G401 (cell line): Measurements from ENCODE around the gene AMPH. TPM values are rescaled to one million over a fixed set of nuclear protein-coding genes. Genes with fewer than 3 reads are reported as not detected.
"Not testable (repeated sequence)": the region's sequence is repeated elsewhere in the genome, so short reads cannot be mapped to it uniquely, and the experiment has no call there.

Experiments
- DNase-seq: peaks from one replicate; pipeline ENCODE4 v3.0.0-alpha.2; 2015; ENCODE audit warnings: low spot score
- in situ Hi-C: cut with HindIII; loops from 2 replicates; pipeline ENCODE4 v1.10.0; 2016; ENCODE audit warnings: low sequenced_read_pairs, mixed read lengths
- total RNA-seq: library from RNA; depleted of rRNA; stranded (reverse); fragments of >200 nt; shearing (Covaris generic); gene quantifications from 2 replicates; pipeline ENCODE4 v1.2.3, GENCODE V29; 2014

Gene AMPH
- total RNA-seq, 1 experiment from 2014 or later: not detected

DNA sequence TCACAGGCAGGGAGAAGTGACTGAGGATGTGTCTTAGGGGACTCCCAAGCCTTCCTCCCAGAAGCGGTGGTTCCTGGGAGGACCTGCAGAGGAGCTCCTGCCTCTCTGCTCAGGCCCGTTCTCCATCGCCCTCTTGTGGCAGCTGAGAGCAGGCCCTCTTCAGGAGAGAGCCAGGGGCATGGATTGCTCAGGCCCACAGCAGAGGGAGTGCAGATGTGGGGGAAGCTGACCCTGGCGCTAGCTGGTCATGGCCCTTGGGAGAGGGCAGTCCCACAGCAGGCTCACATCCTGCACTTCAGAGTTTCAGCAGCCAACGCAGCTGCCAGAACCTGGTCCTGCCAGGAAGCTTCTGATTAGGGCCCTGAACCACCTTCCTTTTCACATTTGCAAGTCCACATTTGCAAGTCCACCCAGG, 263.0 kb downstream of the AMPH start:
- DNase-seq: peak; percentile 42
- in situ Hi-C loops: no loop called here

DNA sequence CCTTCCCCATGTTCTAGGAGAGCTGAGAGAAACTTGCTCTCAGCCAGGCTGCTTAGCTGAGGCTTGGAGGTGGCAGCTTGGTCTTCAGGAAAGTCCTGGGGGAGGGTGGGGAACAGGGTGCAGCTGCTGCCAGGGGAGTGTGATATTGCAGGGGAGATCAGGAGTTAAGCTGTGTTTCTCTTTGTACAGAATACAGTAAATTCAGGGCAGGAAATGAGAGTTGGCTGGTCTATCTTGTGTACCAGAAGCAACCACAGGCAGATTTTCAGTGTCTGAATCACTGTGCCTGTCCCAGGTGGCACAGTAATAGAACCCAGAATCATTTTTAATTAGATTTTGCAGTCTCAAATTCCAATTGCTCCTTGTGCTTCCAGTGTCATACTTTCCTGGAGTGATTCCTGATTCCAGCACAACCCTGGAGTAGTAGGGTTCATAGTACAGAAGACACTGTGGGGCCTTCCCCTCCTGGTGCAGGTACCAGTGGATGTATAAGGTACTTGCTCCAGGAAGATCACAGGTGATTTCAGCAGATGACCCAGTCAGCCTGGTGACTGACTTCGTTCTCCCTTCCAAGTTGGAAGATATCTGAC, 263.8 kb downstream of the AMPH start:
- no peak for DNase-seq
- in situ Hi-C loops: no loop called here

- DNase-seq, in situ Hi-C loops: not testable (repeated sequence)
Measured at GRCh38 chr7:38363379-38363778, 267.8 kb downstream of the AMPH start.

DNA sequence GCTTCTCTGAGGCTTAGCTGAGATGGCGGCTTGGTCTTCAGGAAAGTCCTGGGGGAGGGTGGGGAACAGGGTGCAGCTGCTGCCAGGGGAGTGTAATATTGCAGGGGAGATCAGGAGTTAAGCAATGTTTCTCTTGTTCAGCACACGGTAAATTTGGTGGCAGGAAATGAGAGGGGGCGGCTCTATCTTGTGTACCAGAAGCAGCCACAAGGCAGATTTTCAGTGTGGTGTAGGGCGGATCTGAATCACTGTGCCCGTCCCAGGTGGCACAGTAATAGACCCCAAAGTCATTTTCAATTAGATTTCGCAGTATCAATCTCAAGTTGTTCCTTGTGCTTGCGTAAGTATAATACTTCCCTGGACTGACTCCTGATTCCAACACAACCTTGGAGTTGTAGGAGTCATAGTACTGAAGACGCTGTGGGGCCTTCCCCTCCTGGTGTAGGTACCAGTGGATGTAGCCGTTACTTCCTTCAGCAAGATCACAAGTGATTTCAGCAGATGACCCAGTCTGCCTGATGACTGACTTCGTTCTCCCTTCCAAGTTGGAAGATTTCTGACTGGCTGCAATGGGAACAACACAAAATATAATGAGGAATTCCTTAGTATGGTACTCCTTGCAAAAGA, 268.4 kb downstream of the AMPH start:
- in situ Hi-C loops, DNase-seq: not testable (repeated sequence)

- in situ Hi-C loops: no loop called here
- DNase-seq: no peak
Measured at GRCh38 chr7:38360776-38361175, 270.4 kb downstream of the AMPH start.

- in situ Hi-C loops, DNase-seq: not testable (repeated sequence)
Measured at GRCh38 chr7:38359071-38359601, 272.0 kb downstream of the AMPH start.

DNA sequence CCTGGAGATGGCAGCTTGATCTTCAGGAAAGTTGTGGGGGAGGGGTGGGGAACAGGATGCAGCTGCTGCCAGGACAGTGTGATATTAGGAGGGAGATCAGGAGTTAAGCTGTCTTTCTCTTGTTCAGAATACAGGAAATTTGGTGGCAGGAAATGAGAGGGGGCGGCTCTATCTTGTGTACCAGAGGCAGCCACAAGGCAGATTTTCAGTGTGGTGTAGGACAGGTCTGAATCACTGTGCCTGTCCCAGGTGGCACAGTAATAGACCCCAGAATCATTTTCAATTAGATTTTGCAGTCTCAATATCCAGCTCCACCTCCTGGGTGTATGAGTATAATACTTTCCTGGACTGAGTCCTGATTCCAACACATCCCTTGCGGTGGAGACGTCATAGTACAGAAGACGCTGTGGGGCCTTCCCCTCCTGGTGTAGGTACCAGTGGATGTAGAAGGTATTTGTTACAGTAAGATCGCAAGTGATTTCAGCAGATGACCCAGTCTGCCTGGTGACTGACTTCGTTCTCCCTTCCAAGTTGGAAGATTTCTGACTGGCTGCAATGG, 272.8 kb downstream of the AMPH start:
- in situ Hi-C loops, DNase-seq: not testable (repeated sequence)

DNA sequence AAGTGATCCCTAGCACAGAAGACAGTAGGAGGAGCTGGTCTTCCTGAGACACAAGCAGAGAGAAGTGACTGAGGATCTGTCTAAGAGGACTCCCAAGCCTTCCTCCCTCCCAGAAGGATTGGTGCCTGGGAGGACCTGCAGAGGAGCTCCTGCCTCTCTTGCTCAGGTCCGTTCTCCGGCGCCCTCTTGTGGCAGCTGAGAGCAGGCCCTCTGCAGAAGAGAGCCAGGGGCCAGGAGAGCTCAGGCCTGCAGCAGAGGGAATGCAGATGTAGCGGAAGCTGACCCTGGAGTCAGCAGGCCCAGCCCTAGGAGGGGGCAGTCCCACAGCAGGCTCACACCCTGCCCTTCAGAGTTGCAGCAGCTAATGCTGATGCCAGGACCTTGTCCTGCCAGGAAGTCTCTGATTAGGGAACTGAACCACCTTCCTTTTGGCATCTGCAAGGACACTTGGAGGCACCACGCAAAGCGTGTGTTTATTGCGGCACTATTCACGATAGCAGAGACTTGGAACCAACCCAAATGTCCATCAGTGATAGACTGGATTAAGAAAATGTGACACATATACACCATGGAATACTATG, 276.8 kb downstream of the AMPH start:
- DNase-seq: peak; percentile 13
- in situ Hi-C loops: not testable (repeated sequence)

GRCh38 chr7:38353431-38353881, 277.7 kb downstream of the AMPH start:
- in situ Hi-C loops, DNase-seq: not testable (repeated sequence)

GRCh38 chr7:38351601-38352000, 279.6 kb downstream of the AMPH start:
- DNase-seq: no peak
- in situ Hi-C loops: no loop called here

GRCh38 chr7:38350777-38351176, 280.4 kb downstream of the AMPH start:
- DNase-seq, in situ Hi-C loops: not testable (repeated sequence)

DNA sequence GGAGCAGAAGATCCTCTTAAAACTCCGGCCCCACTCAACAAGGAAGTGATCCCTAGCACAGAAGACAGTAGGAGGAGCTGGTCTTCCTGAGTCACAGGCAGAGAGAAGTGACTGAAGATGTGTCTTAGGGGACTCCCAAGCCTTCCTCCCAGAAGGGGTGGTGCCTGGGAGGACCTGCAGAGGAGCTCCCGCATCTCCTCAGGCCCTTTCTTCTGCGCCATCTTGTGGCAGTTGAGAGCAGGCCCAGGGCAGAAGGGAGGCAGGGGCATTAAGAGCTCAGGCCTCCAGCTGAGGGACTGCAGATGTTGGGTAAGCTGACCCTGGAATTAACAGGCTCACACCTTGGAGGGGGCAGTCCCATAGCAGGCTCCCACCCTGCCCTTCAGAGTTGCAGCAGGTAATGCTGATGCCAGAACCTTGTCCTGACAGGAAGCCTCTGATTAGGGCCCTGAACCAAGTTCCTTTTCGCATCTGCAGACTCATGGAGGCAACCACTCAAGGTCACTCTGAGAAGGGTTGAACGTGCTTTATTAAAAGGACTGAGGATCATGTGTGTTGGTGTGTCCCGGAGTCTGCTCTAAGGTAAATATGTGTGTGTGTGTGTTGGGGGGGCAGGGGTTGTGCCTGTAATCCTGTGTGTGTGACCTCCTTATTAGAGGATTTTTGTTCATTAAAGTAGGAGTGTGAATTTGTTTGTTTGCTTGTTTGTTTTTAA, 281.1 kb downstream of the AMPH start:
- DNase-seq, in situ Hi-C loops: not testable (repeated sequence)

GRCh38 chr7:38349126-38349795, 281.9 kb downstream of the AMPH start:
- in situ Hi-C loops, DNase-seq: not testable (repeated sequence)

DNA sequence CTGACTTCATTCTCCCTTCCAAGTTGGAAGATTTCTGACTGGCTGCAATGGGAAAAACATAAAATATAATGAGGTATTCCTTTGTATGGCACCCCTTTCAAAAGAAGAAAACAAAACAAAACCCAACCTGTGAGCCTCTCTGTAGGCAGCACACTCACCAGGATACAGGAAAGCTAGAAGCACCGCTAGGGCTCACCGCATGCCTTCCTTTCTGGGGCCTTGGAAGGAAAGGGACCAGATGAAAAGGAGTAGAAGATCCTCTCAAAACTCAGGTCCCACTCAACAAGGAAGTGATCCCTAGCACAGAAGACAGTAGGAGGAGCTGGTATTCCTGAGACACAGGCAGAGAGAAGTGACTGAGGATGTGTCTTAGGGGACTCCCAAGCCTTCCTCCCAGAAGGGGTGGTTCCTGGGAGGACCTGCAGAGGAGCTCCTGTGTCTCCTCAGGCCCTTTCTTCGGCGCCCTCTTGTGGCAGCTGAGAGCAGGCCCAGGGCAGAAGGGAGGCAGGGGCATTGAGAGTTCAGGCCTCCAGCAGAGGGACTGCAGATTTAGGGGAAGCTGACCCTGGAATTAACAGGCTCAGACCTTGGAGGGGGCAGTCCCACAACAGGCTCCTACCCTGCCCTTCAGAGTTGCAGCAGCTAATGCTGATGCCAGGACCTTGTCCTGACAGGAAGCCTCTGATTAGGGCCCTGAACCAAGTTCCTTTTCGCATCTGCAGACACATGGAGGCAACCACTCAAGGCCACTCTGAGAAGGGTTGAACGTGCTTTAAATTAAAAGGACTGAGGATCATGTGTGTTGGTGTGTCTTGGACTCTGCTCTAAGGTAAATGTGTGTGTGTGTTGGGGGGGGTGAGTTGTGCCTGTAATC, 285.6 kb downstream of the AMPH start:
- DNase-seq, in situ Hi-C loops: not testable (repeated sequence)

DNA sequence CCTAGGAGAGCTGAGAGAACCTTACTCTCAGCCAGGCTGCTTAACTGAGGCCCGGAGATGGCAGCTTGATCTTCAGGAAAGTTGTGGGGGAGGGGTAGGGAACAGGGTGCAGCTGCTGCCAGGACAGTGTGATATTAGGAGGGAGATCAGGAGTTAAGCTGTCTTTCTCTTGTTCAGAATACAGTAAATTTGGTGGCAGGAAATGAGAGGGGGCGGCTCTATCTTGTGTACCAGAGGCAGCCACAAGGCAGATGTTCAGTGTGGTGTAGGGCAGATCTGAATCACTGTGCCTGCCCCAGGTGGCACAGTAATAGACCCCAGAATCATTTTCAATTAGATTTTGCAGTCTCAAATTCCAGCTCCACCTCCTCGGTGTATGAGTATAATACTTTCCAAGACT, 286.4 kb downstream of the AMPH start:
- in situ Hi-C loops, DNase-seq: not testable (repeated sequence)

DNA sequence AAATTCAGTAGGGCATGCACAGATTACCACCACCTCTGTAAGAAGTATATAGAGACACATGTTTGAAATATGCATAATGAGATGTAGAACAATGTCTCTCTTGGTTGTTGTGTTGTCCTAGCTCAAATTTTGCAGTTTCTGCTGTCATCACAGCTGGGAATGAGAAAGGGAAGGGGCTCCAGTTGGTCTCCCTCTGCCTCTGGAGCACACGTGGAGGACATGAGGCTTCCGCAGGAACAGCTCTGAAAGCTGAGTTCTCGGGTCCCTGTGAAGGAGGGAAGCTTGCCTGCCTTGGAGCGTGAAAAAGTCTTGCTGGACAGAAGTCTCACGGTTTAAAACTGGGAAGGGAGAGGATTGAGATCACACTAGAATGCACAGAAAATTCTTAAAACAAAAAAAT, 289.0 kb downstream of the AMPH start:
- DNase-seq, in situ Hi-C loops: not testable (repeated sequence)

- in situ Hi-C loops, DNase-seq: not testable (repeated sequence)
Measured at GRCh38 chr7:38341172-38341705, 289.9 kb downstream of the AMPH start.
